ENCODE results near the gene DDIT4.
"Not testable (repeated sequence)": the region's sequence is repeated elsewhere in the genome, so short reads cannot be mapped to it uniquely, and the experiment has no call there.

The DDIT4 gene

GRCh38 chr10:72249176-72249862 is 24.4 kb upstream of the DDIT4 start:
- DNase-seq, result not testable (repeated sequence)

- DNase-seq, result no peak
Measured at GRCh38 chr10:72250666-72251065, 23.1 kb upstream of the DDIT4 start.

DNA sequence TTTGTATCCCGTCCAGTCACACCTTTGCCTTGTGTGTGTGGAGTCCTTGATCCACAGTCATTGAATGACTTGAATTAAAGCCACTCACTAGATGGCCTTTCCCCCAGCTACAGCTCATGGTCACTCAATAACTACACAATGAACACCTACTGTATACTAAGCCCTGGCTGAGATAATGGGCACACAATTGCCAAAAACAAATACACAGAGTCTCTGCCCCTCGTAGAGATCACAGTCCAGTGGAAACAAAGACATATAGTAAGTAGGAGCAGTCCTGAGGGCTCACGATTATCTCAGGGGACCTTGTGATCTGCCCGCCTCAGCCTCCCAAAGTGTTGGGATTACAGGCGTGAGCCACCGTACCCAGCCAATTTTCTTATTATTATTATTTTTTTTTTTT is 22.1 kb upstream of the DDIT4 start:
- DNase-seq, result no peak

DNA sequence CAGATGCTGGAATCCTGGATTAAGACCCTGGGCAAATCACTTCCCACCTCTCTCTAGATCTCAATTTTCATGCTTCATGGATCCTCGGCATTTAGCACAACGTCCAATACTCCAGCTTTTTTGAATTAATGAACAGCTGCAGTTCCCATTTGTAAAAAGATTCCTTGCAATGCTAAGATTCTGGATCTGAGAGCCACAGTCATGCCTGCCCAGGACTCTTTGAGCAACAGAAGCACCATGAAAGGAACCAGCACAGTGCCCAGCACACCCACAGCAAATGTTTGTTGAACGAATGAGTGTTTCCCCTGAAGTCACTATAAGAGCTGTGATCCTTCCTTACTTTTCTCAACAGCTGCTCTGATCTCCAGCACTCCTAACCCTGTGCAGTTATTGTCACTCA is 20.8 kb upstream of the DDIT4 start:
- no peak for DNase-seq

- DNase-seq, result no peak
Measured at GRCh38 chr10:72253578-72253977, 20.1 kb upstream of the DDIT4 start.

- peak; percentile 73 for DNase-seq
Measured at GRCh38 chr10:72254813-72255568, 18.7 kb upstream of the DDIT4 start.

- no peak for DNase-seq
Measured at GRCh38 chr10:72255977-72256729, 17.6 kb upstream of the DDIT4 start.

GRCh38 chr10:72257051-72257892 is 16.5 kb upstream of the DDIT4 start:
- DNase-seq, result no peak

GRCh38 chr10:72258617-72259016 is 15.1 kb upstream of the DDIT4 start:
- no peak for DNase-seq

DNA sequence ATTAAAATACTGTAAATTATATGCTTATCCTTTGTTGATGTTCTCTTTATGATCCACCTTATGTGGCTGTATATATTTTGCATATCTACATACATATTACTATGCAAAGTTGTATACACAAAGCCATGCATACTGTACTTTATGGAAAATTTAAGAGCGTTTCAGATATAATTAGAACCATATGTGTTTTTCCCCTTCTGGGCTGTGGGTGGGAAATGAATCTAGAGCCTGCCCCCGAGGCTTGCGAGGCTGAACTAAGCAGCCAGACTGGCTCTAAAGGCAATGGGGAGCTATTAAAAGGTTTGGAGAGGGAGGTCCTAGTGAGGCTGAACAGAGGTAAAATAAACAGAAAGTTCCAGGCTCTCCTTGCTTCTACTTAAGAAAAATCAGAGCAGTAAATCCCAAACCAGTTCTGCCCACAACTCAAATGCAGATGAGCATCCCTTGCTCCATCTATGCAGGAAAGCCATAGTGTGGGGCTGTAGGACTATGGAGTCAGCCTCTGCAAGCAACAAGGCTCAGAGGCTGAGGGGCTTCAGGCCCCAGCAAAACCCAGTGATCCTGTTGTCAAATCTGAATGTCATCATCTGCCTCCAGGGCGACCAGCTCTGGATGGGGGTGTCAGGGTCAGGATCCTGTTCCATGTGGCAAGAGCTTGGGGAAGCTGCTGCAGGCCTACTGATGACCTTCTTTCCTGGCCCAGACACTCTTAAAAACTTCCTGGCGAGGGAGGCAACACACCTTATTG is 14.1 kb upstream of the DDIT4 start:
- peak; percentile 61 for DNase-seq

GRCh38 chr10:72260239-72260975 is 13.3 kb upstream of the DDIT4 start:
- peak; percentile 96 for DNase-seq

GRCh38 chr10:72260976-72261783 is 12.5 kb upstream of the DDIT4 start:
- DNase-seq, result peak; percentile 80

GRCh38 chr10:72261784-72262404 is 11.8 kb upstream of the DDIT4 start:
- DNase-seq, result no peak

DNA sequence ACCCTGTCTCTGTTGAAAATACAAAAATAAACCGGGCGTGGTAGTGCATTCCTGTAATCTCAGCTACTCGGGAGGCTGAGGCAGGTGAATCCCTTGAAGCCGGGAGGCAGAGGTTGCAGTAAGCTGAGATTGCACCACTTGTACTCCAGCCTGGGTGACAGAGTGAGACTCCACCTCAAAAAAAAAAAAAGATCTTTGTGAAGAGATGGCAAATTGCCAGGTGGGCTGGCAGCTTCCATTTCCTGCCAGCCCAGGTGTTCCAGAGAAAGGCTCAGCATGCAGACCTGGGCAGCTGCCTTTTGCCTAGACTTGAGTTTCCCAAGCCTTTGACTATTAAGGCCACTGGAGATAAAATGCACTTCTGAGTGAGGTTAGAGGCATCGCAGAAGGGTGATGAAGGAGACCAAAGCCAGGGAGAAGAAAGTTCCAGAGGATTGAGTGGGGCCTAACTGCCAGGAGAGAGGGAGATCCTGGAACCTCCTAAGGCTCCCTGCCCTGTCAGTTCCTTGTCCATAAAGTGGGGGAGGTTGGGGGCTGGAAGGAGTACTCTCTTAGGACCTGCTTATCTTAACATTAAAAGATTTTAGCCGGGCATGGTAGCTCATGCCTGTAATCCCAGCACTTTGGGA is 10.0 kb upstream of the DDIT4 start:
- no peak for DNase-seq

GRCh38 chr10:72264536-72264935 is 9.2 kb upstream of the DDIT4 start:
- no peak for DNase-seq

GRCh38 chr10:72265508-72265907 is 8.2 kb upstream of the DDIT4 start:
- no peak for DNase-seq

- DNase-seq, result no peak
Measured at GRCh38 chr10:72265990-72266865, 7.5 kb upstream of the DDIT4 start.

- DNase-seq, result no peak
Measured at GRCh38 chr10:72267381-72267780, 6.3 kb upstream of the DDIT4 start.
